Measurements from ENCODE around the gene GALNS. TPM values are rescaled to one million over a fixed set of nuclear protein-coding genes. Genes with fewer than 3 reads are reported as not detected.
A peak's percentile ranks its signal among the peaks of the same experiment; 100 is the strongest.

GALNS gene
- total RNA-seq, 2 donors from 2014 or later: 17.1 to 19.0 TPM

GRCh38 chr16:88878967-88879787 lies 22.4 kb upstream of the GALNS start:
- ATAC-seq (no peak), DNase-seq (no peak)
- intact Hi-C loops (cut with DNase I): no loop called here

DNA sequence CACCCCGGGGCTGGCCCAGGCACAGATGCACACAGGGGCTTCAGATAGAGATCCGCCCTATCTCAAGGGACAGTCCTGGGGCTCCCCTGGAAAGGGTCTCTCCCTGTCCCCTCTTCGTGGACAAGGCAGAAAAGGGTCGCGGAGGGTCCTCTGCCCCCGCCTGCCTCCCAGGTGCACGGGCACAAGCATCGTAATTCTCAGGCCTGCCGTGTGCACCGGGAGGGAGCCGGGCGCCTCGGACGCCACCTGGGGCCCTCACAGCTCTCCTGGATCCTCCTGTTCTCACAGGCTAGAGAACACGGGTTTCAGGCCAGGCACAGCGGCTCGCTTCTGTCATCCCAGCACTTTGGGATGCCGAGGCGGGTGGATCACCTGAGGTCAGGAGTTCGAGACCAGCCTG lies 21.6 kb upstream of the GALNS start:
- no peak for ATAC-seq
- intact Hi-C loops (cut with DNase I): no loop called here
- DNase-seq: no peak

DNA sequence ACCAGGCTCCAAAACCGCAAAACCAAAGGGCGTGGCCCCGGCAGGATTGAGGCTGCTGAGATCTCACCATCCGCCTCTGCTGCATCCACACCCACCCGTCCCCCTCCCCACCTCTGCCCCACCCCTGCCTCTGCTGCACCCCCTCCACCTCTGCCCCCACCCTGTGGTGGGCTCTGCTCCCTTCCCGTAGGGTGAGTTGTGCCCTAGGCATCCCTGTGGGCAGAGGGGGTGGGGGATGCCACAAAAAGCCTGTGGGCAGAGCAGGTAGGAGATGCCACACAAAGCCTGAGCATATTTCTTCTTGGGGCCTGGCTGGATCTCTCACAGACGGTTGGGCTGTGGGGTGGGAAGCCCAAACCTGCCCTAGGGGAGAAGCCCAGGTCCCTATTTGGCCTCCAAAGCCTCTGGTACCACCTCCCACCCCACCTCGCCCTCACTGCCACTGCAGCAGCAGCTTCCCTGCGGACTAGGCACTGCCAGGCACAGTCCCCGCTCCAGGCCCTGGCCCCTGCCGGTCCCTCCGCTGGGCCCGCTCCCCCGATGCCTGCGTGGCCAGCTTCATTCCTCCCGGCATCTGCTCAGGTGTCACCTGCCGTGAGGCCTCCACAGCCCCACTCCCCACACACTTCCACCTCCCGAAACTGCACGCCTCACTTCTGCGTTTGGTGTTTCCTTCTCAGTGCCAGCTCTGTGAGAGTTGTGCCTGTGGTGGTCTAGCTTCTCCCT lies 21.0 kb upstream of the GALNS start:
- intact Hi-C loops (cut with DNase I): no loop called here
- DNase-seq (no peak), ATAC-seq (no peak)

DNA sequence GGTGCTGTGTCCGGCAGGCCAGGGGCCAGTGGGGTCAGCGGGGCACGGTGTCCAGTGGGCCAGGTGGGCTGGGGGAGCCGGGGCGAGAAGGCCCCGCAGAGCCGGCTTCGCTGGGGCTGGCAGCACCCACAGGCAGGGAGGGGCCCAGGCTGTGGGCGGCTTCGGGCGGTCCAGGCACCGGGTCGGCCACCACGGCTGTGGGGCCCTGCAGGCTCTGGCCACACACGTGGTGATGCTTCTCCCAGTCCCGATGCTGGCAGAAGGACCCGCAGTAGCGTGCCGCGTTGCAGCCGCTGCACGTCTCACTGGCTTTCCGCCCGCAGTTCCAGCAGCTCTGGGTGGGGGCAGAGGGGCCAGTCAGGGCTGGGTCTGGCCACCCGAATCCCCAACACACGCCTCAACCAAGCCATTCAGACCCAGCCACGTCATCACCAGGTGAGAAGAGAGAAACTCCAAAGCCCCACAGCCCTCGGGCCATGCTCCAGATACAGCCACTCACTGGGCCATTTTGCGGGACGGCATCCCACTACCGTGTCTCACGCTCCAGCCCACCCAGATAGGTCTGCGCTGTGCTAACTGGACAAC lies 20.3 kb upstream of the GALNS start:
- DNase-seq (no peak), ATAC-seq (no peak)
- intact Hi-C loops (cut with DNase I): no loop called here

DNA sequence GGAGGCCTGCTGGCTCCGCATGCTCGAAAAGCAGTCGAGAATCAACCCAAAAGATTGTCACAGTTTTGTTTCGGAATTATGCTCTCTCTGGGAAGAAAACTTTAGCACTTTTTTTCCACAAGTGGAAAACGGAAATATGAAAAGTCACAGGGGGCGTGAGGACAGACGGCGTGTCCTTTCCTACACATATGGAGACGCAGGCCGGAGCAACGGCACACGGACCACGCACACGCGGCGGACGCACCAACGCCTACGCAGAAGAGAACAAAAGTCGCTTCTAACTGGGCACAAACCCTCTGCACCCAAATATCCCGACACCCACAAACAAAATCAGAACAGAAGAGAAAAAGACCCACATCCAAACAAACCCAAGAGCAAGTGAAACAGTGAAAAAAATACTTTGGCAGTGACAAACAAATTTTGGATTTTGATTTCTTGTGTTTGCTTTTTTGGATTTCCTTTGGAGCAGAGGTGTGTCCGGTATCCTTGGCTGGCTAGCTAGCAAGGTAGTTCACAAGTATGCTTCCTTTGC lies 19.0 kb upstream of the GALNS start:
- intact Hi-C loops (cut with DNase I): no loop called here
- DNase-seq (no peak), ATAC-seq (no peak)

GRCh38 chr16:88874938-88875599 lies 18.3 kb upstream of the GALNS start:
- intact Hi-C loops (cut with DNase I): no loop called here

GRCh38 chr16:88872650-88873331 lies 16.0 kb upstream of the GALNS start:
- DNase-seq: no peak
- ATAC-seq: no peak
- intact Hi-C loops (cut with DNase I): no loop called here

More at GRCh38 chr16:88874938-88875599, 18.3 kb upstream of the GALNS start:
- ATAC-seq (no peak), DNase-seq (no peak)

DNA sequence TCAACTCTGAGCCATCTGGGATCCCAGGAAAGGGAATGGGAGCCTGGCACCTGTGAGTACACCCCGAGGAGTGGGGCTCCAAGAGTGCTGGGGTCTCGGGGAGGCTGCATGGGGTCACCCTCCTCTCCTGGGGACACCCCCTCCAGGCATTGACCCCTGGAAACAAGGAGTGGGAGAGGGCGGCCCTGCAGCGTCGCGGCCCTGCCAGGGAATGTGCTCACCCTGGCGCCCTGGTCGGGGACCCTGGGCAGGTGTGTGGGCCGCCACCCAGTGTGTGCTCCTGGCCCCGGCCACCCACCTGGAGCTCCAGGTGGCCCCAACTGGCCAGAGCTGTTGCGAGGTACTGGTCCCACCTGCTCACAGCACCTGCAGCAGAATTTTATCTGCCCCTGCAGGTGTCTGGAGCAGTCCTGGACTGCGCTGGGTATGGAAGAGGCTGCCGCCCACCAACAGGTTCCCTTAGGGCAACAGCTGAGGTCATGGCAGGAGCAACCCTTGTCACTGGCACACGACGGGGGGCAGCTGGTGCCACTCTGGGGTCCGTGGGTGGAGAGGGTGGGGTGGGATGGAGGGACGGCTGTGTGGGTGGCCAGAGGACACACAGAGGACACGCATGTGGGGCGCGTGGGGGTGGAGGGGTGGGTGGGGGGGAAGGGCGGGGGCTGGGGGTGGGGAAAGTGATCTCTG lies 15.1 kb upstream of the GALNS start:
- DNase-seq (no peak), ATAC-seq (no peak)
- intact Hi-C loops (cut with DNase I): loop anchor here in 1 of 2 donors (2.0 kb wide), 1 partner anchor 31 kb away; no protein-coding TSS in a partner anchor

DNA sequence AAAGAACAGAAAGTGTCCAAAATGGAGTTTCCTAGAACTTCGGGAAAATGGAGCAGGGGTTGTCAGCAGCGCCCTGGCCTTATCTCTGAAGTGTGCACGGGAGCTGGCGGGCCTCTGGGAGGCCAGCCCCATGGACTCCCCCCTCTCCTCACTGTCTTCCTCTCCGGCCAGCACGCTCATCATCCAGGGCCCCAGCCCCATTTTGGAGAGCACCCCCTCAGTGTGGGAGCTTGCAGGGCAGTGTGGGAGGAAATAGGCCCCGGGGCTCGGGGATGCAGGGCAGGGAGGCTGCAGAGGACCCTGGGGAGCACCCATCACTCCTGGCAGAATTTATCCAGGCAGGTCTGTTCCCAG lies 14.6 kb upstream of the GALNS start:
- DNase-seq: no peak
- ATAC-seq: peak in 1 of 2 donors; percentile 5
- intact Hi-C loops (cut with DNase I): loop anchor here in 1 of 2 donors (2.0 kb wide), 1 partner anchor 31 kb away; no protein-coding TSS in a partner anchor

DNA sequence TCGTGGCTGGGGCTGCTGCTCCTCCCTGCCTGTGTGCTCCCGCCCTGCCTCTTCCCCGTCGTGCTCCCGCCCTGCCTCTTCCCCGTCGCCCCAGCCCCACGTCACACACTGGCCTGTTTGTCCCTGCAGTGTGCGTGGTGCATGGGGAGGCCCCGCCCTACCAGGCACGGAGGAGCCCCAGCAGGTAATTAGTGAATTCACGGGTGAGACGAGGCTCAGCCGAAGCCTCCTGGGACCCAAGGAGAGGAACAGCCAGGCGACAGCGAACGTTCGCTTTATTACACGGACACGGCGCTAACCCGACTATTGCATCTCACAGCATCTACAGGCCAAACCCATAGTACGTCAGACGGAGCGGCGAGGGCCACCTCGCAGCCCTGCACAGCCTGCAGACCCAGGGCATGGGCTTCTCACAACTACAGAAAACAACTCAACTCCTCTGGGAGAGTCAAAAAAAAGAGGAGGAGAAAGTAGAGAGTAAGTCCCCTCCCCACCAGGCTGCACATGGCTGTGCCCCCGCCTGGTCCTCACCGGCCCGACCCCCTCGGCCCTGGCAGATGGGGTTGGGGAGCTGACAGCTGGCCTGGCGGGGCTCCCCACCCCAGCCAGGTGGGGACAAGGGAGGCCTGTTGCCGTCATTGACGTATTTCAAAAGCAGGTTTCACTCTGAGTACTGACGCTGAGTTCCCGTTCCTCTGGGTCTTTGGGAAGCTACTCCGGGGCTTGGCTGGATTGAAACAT lies 14.0 kb upstream of the GALNS start:
- intact Hi-C loops (cut with DNase I): loop anchor here in 1 of 2 donors (2.0 kb wide), 1 partner anchor 32 kb away; no protein-coding TSS in a partner anchor
- ATAC-seq (peak; percentile 18 to 41), DNase-seq (no peak)

GRCh38 chr16:88869673-88869980 lies 12.9 kb upstream of the GALNS start:
- ATAC-seq: peak; percentile 20 to 32
- no peak for DNase-seq
- intact Hi-C loops (cut with DNase I): no loop called here

- intact Hi-C loops (cut with DNase I): no loop called here
- ATAC-seq: no peak
- DNase-seq: no peak
These were observed 12.4 kb upstream of the GALNS start for GRCh38 chr16:88868974-88869672.

DNA sequence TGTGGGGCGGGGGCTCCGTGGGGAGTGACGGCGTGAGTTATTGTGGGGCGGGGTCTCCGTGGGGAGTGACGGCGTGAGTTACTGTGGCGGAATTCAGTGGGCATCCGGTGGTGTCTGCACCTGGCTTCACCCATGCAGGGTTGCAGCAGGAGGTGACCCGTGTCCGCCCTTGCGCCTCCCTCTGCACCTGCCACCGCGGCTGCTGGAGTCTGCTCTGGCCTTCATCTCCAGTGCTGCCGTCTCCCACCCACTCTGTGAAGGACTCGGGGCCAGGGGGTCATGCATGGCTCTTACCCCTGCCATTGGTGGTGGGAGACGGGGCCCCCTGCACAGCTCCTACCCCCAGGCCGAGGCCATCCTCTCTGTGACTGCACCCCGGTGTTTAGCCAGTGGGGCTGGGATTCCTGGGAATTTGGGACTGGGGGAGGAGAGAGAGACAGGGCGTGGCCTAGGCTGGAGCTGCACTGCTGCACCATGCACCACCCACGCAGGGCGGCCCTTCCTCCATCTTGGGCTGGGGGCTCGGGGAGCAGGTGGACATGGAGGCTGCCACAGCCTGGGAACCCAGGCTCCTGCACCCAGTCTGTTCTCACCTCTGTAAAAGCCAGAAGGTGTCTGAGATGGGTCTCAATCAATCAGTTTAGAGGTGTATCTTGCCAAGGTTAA lies 11.0 kb upstream of the GALNS start:
- DNase-seq: no peak
- intact Hi-C loops (cut with DNase I): no loop called here
- no peak for ATAC-seq

GRCh38 chr16:88866151-88866920 lies 9.6 kb upstream of the GALNS start, which contains the start of gene PABPN1L:
PABPN1L (minus strand) TSS chr16:88866660; CDS start chr16:88866606, 54 bp downstream.
- intact Hi-C loops (cut with DNase I): no loop called here
- ATAC-seq (no peak), DNase-seq (no peak)

- intact Hi-C loops (cut with DNase I): no loop called here
- no peak for DNase-seq
- ATAC-seq: no peak
These were observed 9.0 kb upstream of the GALNS start for GRCh38 chr16:88865742-88866141.

DNA sequence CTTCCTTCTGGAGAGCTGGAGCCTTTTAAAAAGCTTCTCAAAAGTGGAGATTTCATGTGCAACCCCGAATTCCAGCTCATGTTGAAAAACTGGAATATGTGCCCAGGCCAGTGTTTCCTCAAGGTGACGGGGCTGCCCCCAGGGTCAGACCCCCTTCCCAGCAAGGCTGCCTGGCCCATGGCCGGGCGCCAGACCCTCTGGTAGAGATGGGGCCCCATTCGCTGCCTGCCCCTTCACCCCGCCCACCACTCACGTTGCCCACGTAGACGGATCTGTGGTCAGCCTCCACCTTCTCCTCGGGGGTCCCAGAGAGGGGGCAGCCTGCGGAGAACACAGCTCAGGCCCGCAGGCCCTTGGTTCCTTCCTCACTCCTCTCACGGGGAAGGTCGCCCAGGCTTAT lies 8.6 kb upstream of the GALNS start:
- intact Hi-C loops (cut with DNase I): no loop called here
- DNase-seq: no peak
- no peak for ATAC-seq

Measured in left cardiac atrium (tissue), 4 donors.